ENCODE measurements around the gene PARD3B.

PARD3B gene

DNA sequence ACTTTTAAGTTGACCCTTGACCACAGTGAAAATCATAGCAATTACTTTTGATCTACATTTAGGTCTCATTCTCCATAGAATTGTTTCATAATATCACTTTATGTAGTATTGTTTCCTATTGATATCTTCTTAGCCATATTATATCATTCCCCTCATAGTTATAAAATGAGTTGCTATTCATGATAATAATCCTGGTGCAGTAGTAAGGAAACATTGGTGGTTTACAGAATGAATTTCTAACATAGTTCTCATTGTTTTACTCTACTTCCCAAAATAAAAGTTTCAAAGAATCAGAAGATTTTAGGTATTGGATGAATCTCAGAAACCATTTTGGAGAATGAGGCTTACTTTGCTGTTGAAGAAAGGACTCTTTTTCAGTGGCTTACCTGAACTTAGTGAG, 246.0 kb downstream of the PARD3B start:
- H3K4me3 ChIP-seq (ENCODE audit: low read depth, low read length): no peak overlapping the region
- TF ChIP-seq, protein P1, sequence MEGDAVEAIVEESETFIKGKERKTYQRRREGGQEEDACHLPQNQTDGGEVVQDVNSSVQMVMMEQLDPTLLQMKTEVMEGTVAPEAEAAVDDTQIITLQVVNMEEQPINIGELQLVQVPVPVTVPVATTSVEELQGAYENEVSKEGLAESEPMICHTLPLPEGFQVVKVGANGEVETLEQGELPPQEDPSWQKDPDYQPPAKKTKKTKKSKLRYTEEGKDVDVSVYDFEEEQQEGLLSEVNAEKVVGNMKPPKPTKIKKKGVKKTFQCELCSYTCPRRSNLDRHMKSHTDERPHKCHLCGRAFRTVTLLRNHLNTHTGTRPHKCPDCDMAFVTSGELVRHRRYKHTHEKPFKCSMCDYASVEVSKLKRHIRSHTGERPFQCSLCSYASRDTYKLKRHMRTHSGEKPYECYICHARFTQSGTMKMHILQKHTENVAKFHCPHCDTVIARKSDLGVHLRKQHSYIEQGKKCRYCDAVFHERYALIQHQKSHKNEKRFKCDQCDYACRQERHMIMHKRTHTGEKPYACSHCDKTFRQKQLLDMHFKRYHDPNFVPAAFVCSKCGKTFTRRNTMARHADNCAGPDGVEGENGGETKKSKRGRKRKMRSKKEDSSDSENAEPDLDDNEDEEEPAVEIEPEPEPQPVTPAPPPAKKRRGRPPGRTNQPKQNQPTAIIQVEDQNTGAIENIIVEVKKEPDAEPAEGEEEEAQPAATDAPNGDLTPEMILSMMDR (IDR thresholded peaks at IDR 0.05; ENCODE audit: control insufficient read depth, extremely low read depth, insufficient read depth): no peak
- no peak for DNase-seq (ENCODE audit: low read depth)

DNA sequence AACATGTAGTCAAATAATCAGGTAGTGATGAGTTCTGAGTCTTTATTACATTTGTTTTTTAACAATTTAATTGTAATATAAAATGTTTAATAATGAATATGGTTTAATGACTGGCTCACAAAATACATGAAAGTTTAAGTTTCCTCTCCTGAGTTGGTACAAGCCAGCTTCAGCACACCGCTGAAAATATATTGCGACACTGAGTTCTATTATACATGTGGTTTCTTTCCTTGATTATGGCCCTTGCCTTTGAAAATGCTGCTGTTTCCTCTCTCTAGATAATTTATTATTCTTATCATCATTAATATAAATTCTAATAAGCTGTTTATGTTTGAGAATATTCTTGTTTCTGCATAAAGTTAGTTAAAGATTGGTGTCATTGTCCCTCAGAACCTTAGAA, 249.3 kb downstream of the PARD3B start:
- TF ChIP-seq, protein P1 (IDR thresholded peaks at IDR 0.05; ENCODE audit: control insufficient read depth, extremely low read depth, insufficient read depth): no peak
- H3K4me3 ChIP-seq (ENCODE audit: low read depth, low read length): no peak overlapping the region
- no peak for DNase-seq (ENCODE audit: low read depth)

DNA sequence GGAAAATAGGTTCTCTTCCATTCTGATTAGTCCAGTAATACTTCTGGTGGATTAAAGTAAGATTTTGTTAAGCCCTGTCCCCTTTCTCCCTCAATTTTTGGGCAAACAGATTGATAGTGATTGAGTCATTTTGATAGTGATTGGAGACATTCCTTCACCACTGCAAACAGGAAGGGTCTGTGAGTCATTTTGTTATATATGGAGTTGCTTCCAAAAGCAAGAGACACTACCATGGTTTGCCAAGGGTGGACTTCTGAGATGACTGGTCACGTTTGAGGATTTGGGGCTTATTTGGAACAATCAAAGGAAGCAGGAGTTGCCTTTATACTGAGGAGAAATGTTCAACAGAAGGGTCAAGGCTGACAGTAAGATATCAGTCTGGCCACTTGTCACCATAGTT, 249.9 kb downstream of the PARD3B start:
- TF ChIP-seq, protein P1 (IDR thresholded peaks at IDR 0.05; ENCODE audit: control insufficient read depth, extremely low read depth, insufficient read depth): no peak
- H3K4me3 ChIP-seq (ENCODE audit: low read depth, low read length): no peak overlapping the region
- no peak for DNase-seq (ENCODE audit: low read depth)

DNA sequence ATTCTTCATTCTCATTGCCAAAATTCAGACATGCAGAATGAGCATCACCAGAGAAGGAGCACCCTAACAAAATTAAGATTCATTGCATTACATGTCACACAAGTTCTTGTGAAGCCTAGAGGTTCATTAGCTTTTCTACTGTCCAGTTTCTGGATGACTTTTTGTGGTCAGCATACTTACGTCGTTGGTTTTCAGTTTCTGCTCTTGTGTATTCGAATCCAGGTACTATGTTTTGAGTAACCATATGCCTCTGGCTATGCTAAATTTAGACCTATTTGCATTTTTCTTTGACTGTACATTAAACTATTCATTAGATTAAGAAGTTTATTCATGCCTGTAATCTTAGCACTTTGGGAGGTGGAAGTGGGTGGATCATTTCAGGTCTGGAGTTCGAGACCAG, 251.3 kb downstream of the PARD3B start:
- DNase-seq (ENCODE audit: low read depth): no peak
- TF ChIP-seq, protein P1 (IDR thresholded peaks at IDR 0.05; ENCODE audit: control insufficient read depth, extremely low read depth, insufficient read depth): no peak
- H3K4me3 ChIP-seq (ENCODE audit: low read depth, low read length): no peak overlapping the region

DNA sequence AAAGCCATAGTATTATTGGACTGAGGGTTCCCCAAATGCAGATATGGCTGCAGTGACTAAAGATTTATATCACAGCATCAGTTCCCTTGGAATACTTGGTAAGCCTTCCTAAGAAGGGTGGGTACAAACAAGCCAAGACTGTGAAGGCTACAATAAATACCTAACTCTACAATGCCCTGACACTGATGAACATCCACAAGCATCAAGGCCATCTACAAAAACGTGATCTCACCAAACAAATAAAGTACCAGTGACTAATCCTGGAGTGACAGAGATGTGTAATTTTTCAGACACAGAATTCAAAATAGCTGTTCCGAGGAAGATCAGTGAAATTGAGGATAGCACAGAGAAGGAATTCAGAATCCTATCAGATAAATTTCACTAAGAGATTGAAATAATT, 254.5 kb downstream of the PARD3B start:
- no peak overlapping the region for H3K4me3 ChIP-seq (ENCODE audit: low read depth, low read length)
- DNase-seq (ENCODE audit: low read depth): no peak
- TF ChIP-seq, protein P1 (IDR thresholded peaks at IDR 0.05; ENCODE audit: control insufficient read depth, extremely low read depth, insufficient read depth): no peak

DNA sequence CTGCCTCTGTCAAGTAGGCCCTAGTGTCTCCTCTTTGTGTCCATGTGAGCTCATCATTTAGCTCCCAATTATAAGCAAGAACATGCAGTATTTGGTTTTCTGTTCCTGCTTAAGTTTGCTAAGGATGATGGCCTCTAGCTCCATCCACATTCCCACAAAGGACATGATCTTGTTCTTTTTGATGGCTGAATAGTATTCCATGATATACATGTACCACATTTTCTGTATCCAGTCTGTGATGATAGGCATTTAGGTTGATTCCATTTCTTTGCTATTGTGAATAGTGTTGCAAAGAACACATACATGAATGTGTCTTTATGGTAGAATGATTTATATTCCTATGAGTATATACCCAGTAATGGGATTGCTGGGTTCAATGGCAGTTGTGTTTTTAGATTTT, 263.2 kb downstream of the PARD3B start:
- no peak for DNase-seq (ENCODE audit: low read depth)
- TF ChIP-seq, protein P1 (IDR thresholded peaks at IDR 0.05; ENCODE audit: control insufficient read depth, extremely low read depth, insufficient read depth): no peak
- H3K4me3 ChIP-seq (ENCODE audit: low read depth, low read length): no peak overlapping the region

DNA sequence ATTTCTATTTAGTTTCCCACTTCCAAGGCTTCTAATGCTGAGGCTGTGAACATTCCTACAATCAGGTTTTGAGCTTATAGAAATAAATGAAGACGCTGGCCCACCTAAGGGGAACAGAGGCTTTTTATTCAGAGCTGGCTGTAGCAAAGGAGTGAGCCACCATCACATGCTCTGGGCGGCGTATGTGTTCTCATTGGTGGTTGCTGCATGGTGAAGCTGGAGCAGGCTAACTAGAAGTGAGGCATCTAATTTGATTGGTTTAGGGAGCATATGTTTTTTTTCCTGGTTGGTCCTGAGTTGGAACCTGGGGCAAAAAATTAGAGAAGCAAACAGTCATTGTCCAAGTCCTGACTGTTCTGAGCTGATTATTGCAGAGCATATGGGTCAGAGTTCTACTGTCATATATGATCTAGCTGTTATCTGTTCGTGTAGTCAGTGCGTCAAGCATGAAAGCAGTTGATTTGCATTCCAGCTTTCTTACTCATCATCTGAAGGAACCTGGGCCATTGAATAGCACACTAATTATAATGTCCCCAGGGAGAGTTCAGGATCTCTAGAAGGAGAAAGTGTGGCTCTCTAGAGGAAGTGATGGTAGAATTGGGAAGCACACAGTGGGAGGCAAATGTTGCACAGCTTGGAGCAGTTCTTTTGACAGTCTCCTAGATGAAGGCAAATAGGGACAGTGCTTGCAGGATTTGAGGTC, 279.6 kb downstream of the PARD3B start:
- no peak for DNase-seq (ENCODE audit: low read depth)
- no peak overlapping the region for H3K4me3 ChIP-seq (ENCODE audit: low read depth, low read length)
- TF ChIP-seq, protein P1 (IDR thresholded peaks at IDR 0.05; ENCODE audit: control insufficient read depth, extremely low read depth, insufficient read depth): no peak
